Measurements from ENCODE around the gene FRMD4A.
A peak's percentile ranks its signal among the peaks of the same experiment; 100 is the strongest.

The FRMD4A gene

GRCh38 chr10:13892871-13893270 lies 437.9 kb downstream of the FRMD4A start:
- no peak for TF ChIP-seq CTCF (IDR thresholded peaks at IDR 0.05; ENCODE audit: unreplicated experiment in 3 of 3)
- H3K27me3 Mint-ChIP-seq (ENCODE audit: low read depth) = peaks cover 14% of the 10 kb centered on the region
- peaks cover 9% of the 10 kb centered on the region for H3K36me3 Mint-ChIP-seq (ENCODE audit: low read depth)
- peaks cover 20% of the 10 kb centered on the region for H3K4me1 Mint-ChIP-seq
- H3K27ac Mint-ChIP-seq = peak overlapping the region; percentile 56 to 78 (median 75)
- H3K9me3 Mint-ChIP-seq = no peaks in the 10 kb centered on the region
- H3K4me3 Mint-ChIP-seq = peak overlapping the region; percentile 80 to 90 (median 88)

GRCh38 chr10:13892001-13892491 lies 438.7 kb downstream of the FRMD4A start:
- Mint-ChIP-seq H3K36me3 (ENCODE audit: low read depth) (peaks cover 9% of the 10 kb centered on the region), H3K9me3 (no peaks in the 10 kb centered on the region), H3K4me1 (peaks cover 20% of the 10 kb centered on the region), H3K27ac (peak overlapping the region; percentile 56 to 78 (median 75)), H3K4me3 (peak overlapping the region; percentile 80 to 90 (median 88)), H3K27me3 (ENCODE audit: low read depth) (peaks cover 14% of the 10 kb centered on the region)
- TF ChIP-seq CTCF (IDR thresholded peaks at IDR 0.05; ENCODE audit: unreplicated experiment in 3 of 3) = no peak

GRCh38 chr10:13891128-13892000 lies 439.4 kb downstream of the FRMD4A start:
- TF ChIP-seq CTCF (IDR thresholded peaks at IDR 0.05; ENCODE audit: unreplicated experiment in 3 of 3) = no peak
- Mint-ChIP-seq H3K27ac (peak overlapping the region; percentile 52 to 82 (median 80)), H3K27me3 (ENCODE audit: low read depth) (peaks cover 14% of the 10 kb centered on the region), H3K36me3 (ENCODE audit: low read depth) (peaks cover 9% of the 10 kb centered on the region), H3K4me1 (peaks cover 20% of the 10 kb centered on the region), H3K4me3 (peak overlapping the region; percentile 90 to 98 (median 96)), H3K9me3 (no peaks in the 10 kb centered on the region)

GRCh38 chr10:13890233-13891127 lies 440.2 kb downstream of the FRMD4A start:
- H3K36me3 Mint-ChIP-seq (ENCODE audit: low read depth) = peaks cover 6% of the 10 kb centered on the region
- H3K27me3 Mint-ChIP-seq (ENCODE audit: low read depth) = peaks cover 14% of the 10 kb centered on the region
- H3K9me3 Mint-ChIP-seq = no peaks in the 10 kb centered on the region
- H3K4me3 Mint-ChIP-seq = peak overlapping the region; percentile 90 to 98 (median 96)
- H3K27ac Mint-ChIP-seq = peak overlapping the region; percentile 52 to 82 (median 80)
- no peak for TF ChIP-seq CTCF (IDR thresholded peaks at IDR 0.05; ENCODE audit: unreplicated experiment in 3 of 3)
- H3K4me1 Mint-ChIP-seq = peaks cover 23% of the 10 kb centered on the region

- Mint-ChIP-seq H3K36me3 (ENCODE audit: low read depth) (peaks cover 4% of the 10 kb centered on the region), H3K4me3 (no peak overlapping the region), H3K9me3 (no peaks in the 10 kb centered on the region), H3K27me3 (ENCODE audit: low read depth) (peaks cover 3% of the 10 kb centered on the region), H3K27ac (no peak overlapping the region), H3K4me1 (peaks cover 43% of the 10 kb centered on the region)
- TF ChIP-seq CTCF (IDR thresholded peaks at IDR 0.05; ENCODE audit: unreplicated experiment in 3 of 3) = no peak
Measured at GRCh38 chr10:13887761-13888160, 443.0 kb downstream of the FRMD4A start.

All from nephron (organoid).